GM12878 (cell line): ENCODE measurements around the gene ACTL10. TPM values are rescaled to one million over a fixed set of nuclear protein-coding genes. Genes with fewer than 3 reads are reported as not detected.
A peak's percentile ranks its signal among the peaks of the same experiment; 100 is the strongest.

Experiments
- ATAC-seq: fragments of 200-7000 bp; cut with Tn5 transposase; 3 replicates; pipeline ENCODE4 v1.9.1; 2020; ENCODE audit warnings: mild to moderate bottlenecking, moderate library complexity
- BruUV-seq: library from RNA; stranded (reverse); fragments of 400-500 nt; replicated peaks from 2 replicates; lab custom pipeline; 2021; lab: Mats Ljungman, UMichigan
- CTCF ChIA-PET: fragments of 300-600 bp; sonication (Branson Sonifier 250); formaldehyde crosslinking; extraction: SDS; loops from one replicate; lab custom pipeline; 2021; ENCODE audit warnings: inconsistent platforms; lab: Yijun Ruan, JAX
- POLR2A ChIA-PET: fragments of 350-600 bp; formaldehyde crosslinking; extraction: SDS; loops from one replicate; lab custom pipeline; 2021; ENCODE audit warnings: inconsistent platforms; lab: Charles Lee
- RAD21 ChIA-PET: fragments of 300-600 bp; sonication (Branson Sonifier 250); formaldehyde crosslinking; loops from one replicate; lab custom pipeline; 2023; ENCODE audit warnings: antibody characterized with exemption; ENCODE audit not compliant: unreplicated experiment; lab: Charles Lee
- SMC1A ChIA-PET: fragments of 300-600 bp; sonication (Branson Sonifier 250); formaldehyde crosslinking; loops from one replicate; lab custom pipeline; 2023; ENCODE audit not compliant: unreplicated experiment, uncharacterized antibody; lab: Charles Lee
- DNase-seq: peaks from one replicate; pipeline ENCODE4 v3.0.0-alpha.2; 2011; ENCODE audit warnings: low read depth, low spot score
- FAIRE-seq: peaks from 3 replicates; lab custom pipeline; 2011; peaks lifted over from hg19 to GRCh38; lab: Jason Lieb, UNC
- H2AFZ ChIP-seq: 2 replicates; pipeline ENCODE4 v1.6.0; 2011; ENCODE audit warnings: low read depth, low read length, control low read depth; ENCODE audit not compliant: control insufficient read depth
- H3K27ac ChIP-seq: 2 replicates; pipeline ENCODE4 v1.5.1; 2011; ENCODE audit warnings: control low read depth; ENCODE audit not compliant: control insufficient read depth, insufficient read depth
- H3K27me3 ChIP-seq, 2 experiments: replicated peaks in 1 of 2; 2 replicates each; pipeline versions ENCODE4 v1.6.0 to v1.6.1; 2011; ENCODE audit warnings: low read length in 1 of 2; ENCODE audit not compliant: control insufficient read depth in 2 of 2, insufficient read depth in 2 of 2
- H3K36me3 ChIP-seq, 2 experiments: 2 replicates each; pipeline ENCODE4 v1.5.1; 2011; ENCODE audit warnings: low read length in 1 of 2; ENCODE audit not compliant: control insufficient read depth in 2 of 2, insufficient read depth in 2 of 2
- H3K4me1 ChIP-seq: 2 replicates; pipeline ENCODE4 v1.6.1; 2011; ENCODE audit warnings: mild to moderate bottlenecking, low read length, moderate library complexity, mixed read lengths; ENCODE audit not compliant: control insufficient read depth, insufficient read depth
- H3K4me2 ChIP-seq: 2 replicates; pipeline ENCODE4 v1.6.0; 2011; ENCODE audit warnings: control low read depth; ENCODE audit not compliant: control insufficient read depth, insufficient read depth
- H3K4me3 ChIP-seq: fragments of 200-600 bp; sonication (generic); 2 replicates; pipeline ENCODE4 v1.5.1; 2016
- H3K79me2 ChIP-seq: 2 replicates; pipeline ENCODE4 v1.6.0; 2011; ENCODE audit warnings: low read length; ENCODE audit not compliant: control insufficient read depth, insufficient read depth
- H3K9ac ChIP-seq: 2 replicates; pipeline ENCODE4 v1.8.0; 2011; ENCODE audit warnings: low read length, control low read depth, mixed read lengths; ENCODE audit not compliant: control insufficient read depth, insufficient read depth
- H3K9me3 ChIP-seq: replicated peaks from 3 replicates; pipeline ENCODE4 v1.5.1; 2011; ENCODE audit warnings: mild to moderate bottlenecking, low read length; ENCODE audit not compliant: control insufficient read depth, insufficient read depth
- H4K20me1 ChIP-seq: 2 replicates; pipeline ENCODE4 v1.6.0; 2011; ENCODE audit not compliant: control insufficient read depth, insufficient read depth
- CHD1 ChIP-seq: IDR thresholded peaks from 2 replicates; pipeline ENCODE4 v1.6.1; 2012; ENCODE audit warnings: low read depth, low read length, improper control_type of control experiment
- CREM ChIP-seq: IDR thresholded peaks from 2 replicates; pipeline ENCODE4 v1.6.1; 2014; ENCODE audit warnings: antibody characterized with exemption, low read depth
- CUX1 ChIP-seq: IDR thresholded peaks from 2 replicates; pipeline ENCODE4 v1.6.1; 2012; ENCODE audit warnings: improper control_type of control experiment, low read depth, low read length; ENCODE audit not compliant: insufficient replicate concordance
- E4F1 ChIP-seq: fragments of 450-650 bp; IDR thresholded peaks from 2 replicates; pipeline ENCODE4 v1.6.1; 2018; ENCODE audit warnings: borderline replicate concordance, mild to moderate bottlenecking; ENCODE audit not compliant: partially characterized antibody
- EGR1 ChIP-seq, 2 experiments: IDR thresholded peaks; 1 replicate in 1 of 2; 2 replicates in 1 of 2; pipeline ENCODE4 v1.6.1; 2011 to 2012; ENCODE audit warnings: low read depth in 2 of 2, low read length in 2 of 2, borderline replicate concordance in 1 of 2, mild to moderate bottlenecking in 1 of 2, moderate library complexity in 1 of 2
- PKNOX1 ChIP-seq: fragments of 450-650 bp; IDR thresholded peaks from 2 replicates; pipeline ENCODE4 v1.6.1; 2016; ENCODE audit warnings: mild to moderate bottlenecking
- POLR2A ChIP-seq: IDR thresholded peaks from 2 replicates; pipeline ENCODE4 v1.6.1; 2011; ENCODE audit warnings: low read depth, mild to moderate bottlenecking, low read length
- RELA ChIP-seq: fragments of 450-650 bp; IDR thresholded peaks from 2 replicates; pipeline ENCODE4 v1.8.0; 2014; ENCODE audit warnings: borderline replicate concordance; ENCODE audit not compliant: partially characterized antibody
- SMAD1 ChIP-seq: fragments of 450-650 bp; IDR thresholded peaks from 2 replicates; pipeline ENCODE4 v1.6.1; 2018; ENCODE audit warnings: mild to moderate bottlenecking, low read depth; ENCODE audit not compliant: partially characterized antibody
- SPI1 ChIP-seq: IDR thresholded peaks from 2 replicates; pipeline ENCODE4 v1.6.1; 2011; ENCODE audit warnings: low read depth, mild to moderate bottlenecking, low read length, moderate library complexity, borderline replicate concordance; ENCODE audit not compliant: insufficient read depth
- TBL1XR1 ChIP-seq: IDR thresholded peaks from 2 replicates; pipeline ENCODE4 v1.6.1; 2012; ENCODE audit warnings: low read depth, low read length, improper control_type of control experiment
- USF1 ChIP-seq: IDR thresholded peaks from 2 replicates; pipeline ENCODE4 v1.6.1; 2011; ENCODE audit warnings: borderline replicate concordance, low read depth, mild to moderate bottlenecking, moderate library complexity, mixed read lengths, low read length; ENCODE audit not compliant: insufficient read depth; ENCODE audit errors: extremely low read length
- WRNIP1 ChIP-seq: IDR thresholded peaks from 2 replicates; pipeline ENCODE4 v1.6.1; 2011; ENCODE audit warnings: low read depth, low read length, improper control_type of control experiment, borderline replicate concordance
- WGBS: methylation state at CpG from one replicate; pipeline ENCODE4 v1.1.6; 2016; ENCODE audit warnings: low lambda C conversion rate; ENCODE audit not compliant: insufficient replicate concordance, insufficient coverage; ENCODE audit errors: missing lambda C conversion rate; 5-methylcytosine and 5-hydroxymethylcytosine counted together
- in situ Hi-C: fragments of 300-500 bp; cut with MboI; formaldehyde crosslinking; loops from 9 replicates; pipeline ENCODE4 v1.14.3; 2018; ENCODE audit warnings: mixed read lengths
- intact Hi-C: fragments of 100-400 bp; cut with micrococcal nuclease; formaldehyde crosslinking; loops from one replicate; pipeline ENCODE4 v1.14.2; 2022; ENCODE audit not compliant: unreplicated experiment
- polyA plus RNA-seq, 11 experiments: library from polyadenylated mRNA; depleted of rRNA in 4 of 11; unstranded in 6 of 11; stranded (reverse) in 5 of 11; fragments of >200 nt; fragmentation: Nextera tagmentation in 4 of 11; fragmentation: Illumina TruSeq in 1 of 11; extraction: Ambion mirVana in 4 of 11; extraction: Trizol in 1 of 11; gene quantifications; 1 replicate in 1 of 11; 2 replicates in 10 of 11; pipeline versions ENCODE4 v1.2.1 to v1.2.3, GENCODE V29; 2011 to 2016; ENCODE audit warnings: inconsistent platforms in 2 of 11, missing spikeins in 2 of 11, low read depth in 1 of 11
- total RNA-seq, 4 experiments: library from RNA; depleted of rRNA in 3 of 4; stranded (reverse); fragments of >200 nt in 3 of 4; fragmentation: Illumina TruSeq in 1 of 4; extraction: Trizol in 1 of 4; gene quantifications; 2 replicates each; pipeline versions ENCODE4 v1.2.1 to v1.2.3, GENCODE V29; 2013 to 2021

Gene ACTL10
- total and polyA plus RNA-seq, 10 of the 15 experiments (the other 5 are each of a cell fraction or from before 2014, with no cell fraction given), result 0.12 to 5.0 (median 0.89) TPM

GRCh38 chr20:33689973-33690372, 23.2 kb downstream of the ACTL10 start:
- TF ChIP-seq EGR1 (IDR thresholded peaks at IDR 0.05; ENCODE audit: borderline replicate concordance in 1 of 2, low read depth in 2 of 2, low read length in 2 of 2), result no peak
- TF ChIP-seq SMAD1, result no peak
- TF ChIP-seq CREM, result no peak
- no peak for TF ChIP-seq RELA
- no peak for TF ChIP-seq USF1
- no peak for TF ChIP-seq POLR2A
- TF ChIP-seq SPI1, result peak; percentile 6; the same call in 1 of the 2 replicates
- TF ChIP-seq WRNIP1, result no peak
- TF ChIP-seq CHD1, result no peak
- no peak for TF ChIP-seq CUX1
- no peak for TF ChIP-seq TBL1XR1
- no peak for TF ChIP-seq E4F1
- peak; percentile 57 for TF ChIP-seq PKNOX1
- H3K4me3 ChIP-seq, result no peak overlapping the region
- no peaks in the 10 kb centered on the region for H3K27me3 ChIP-seq
- no peak overlapping the region for H3K9ac ChIP-seq
- no peak overlapping the region for H2AFZ ChIP-seq
- CTCF ChIA-PET, result no interaction called here
- no peaks in the 10 kb centered on the region for H3K36me3 ChIP-seq
- H3K4me1 ChIP-seq, result peaks cover 13% of the 10 kb centered on the region
- 33% methylated on average over 4 of the region's 4 CpGs for WGBS
- ATAC-seq (no peak), FAIRE-seq (no peak), DNase-seq (no peak)
- BruUV-seq, result no TSS peak
- no peaks in the 10 kb centered on the region for H3K9me3 ChIP-seq
- POLR2A ChIA-PET, result interaction anchor here (0.7 kb wide), 1 partner anchor 246 kb away, joined by 3 read pairs; the partner anchor contains the start of gene SNTA1
- RAD21 ChIA-PET, result no interaction called here
- H4K20me1 ChIP-seq, result no peaks in the 10 kb centered on the region
- in situ Hi-C loops (no loop called here), intact Hi-C loops (loop anchor here (5.0 to 10.0 kb wide), 2 partner anchors 87 to 305 kb away; partner anchors contain the start of gene RALY)
- SMC1A ChIA-PET, result no interaction called here
- H3K79me2 ChIP-seq, result peaks cover 7% of the 10 kb centered on the region
- H3K27ac ChIP-seq, result no peak overlapping the region
- no peak overlapping the region for H3K4me2 ChIP-seq
